ENCODE results near the gene CCNB3. TPM values are rescaled to one million over a fixed set of nuclear protein-coding genes. Genes with fewer than 3 reads are reported as not detected.

CCNB3 gene, protein sequence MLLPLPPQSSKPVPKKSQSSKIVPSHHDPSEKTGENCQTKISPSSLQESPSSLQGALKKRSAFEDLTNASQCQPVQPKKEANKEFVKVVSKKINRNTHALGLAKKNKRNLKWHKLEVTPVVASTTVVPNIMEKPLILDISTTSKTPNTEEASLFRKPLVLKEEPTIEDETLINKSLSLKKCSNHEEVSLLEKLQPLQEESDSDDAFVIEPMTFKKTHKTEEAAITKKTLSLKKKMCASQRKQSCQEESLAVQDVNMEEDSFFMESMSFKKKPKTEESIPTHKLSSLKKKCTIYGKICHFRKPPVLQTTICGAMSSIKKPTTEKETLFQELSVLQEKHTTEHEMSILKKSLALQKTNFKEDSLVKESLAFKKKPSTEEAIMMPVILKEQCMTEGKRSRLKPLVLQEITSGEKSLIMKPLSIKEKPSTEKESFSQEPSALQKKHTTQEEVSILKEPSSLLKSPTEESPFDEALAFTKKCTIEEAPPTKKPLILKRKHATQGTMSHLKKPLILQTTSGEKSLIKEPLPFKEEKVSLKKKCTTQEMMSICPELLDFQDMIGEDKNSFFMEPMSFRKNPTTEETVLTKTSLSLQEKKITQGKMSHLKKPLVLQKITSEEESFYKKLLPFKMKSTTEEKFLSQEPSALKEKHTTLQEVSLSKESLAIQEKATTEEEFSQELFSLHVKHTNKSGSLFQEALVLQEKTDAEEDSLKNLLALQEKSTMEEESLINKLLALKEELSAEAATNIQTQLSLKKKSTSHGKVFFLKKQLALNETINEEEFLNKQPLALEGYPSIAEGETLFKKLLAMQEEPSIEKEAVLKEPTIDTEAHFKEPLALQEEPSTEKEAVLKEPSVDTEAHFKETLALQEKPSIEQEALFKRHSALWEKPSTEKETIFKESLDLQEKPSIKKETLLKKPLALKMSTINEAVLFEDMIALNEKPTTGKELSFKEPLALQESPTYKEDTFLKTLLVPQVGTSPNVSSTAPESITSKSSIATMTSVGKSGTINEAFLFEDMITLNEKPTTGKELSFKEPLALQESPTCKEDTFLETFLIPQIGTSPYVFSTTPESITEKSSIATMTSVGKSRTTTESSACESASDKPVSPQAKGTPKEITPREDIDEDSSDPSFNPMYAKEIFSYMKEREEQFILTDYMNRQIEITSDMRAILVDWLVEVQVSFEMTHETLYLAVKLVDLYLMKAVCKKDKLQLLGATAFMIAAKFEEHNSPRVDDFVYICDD (N-terminal part only)
- total RNA-seq = 1 to 10 TPM in 1 of 4 donors, under 1 TPM in 3; 0.44 to 1.8 (median 0.62) TPM

DNA sequence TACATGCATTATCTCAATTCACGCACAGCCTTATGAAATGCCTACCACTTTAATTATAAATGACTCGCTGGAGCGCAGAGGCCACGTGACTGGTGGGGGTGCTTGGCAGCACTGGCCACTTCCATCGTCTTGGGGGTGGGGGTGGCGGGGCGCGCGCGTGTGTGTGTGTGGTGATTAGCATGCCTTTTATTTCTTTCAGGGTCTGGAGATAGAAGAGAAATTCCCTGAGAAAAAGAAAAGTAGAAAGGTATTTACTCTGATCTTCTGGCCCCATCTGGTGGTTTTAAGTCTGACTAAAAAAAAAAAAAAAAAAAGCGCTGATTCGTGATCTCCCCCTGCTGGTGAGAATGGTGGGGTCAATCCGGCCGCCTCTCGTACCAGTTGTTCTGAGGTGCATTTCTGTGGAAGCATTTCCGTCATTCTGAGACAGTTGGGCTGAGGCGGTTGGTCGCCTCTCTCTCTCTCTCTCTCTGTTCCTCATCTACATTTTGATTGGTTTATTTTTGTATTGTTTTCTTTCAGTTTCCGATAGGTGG is at the start of gene CCNB3:
CCNB3 (plus strand) TSS at position 402 of the 536 bp plus-strand sequence. CDS start 80,399 bp downstream, outside the sequence.
- TF ChIP-seq, protein P1, sequence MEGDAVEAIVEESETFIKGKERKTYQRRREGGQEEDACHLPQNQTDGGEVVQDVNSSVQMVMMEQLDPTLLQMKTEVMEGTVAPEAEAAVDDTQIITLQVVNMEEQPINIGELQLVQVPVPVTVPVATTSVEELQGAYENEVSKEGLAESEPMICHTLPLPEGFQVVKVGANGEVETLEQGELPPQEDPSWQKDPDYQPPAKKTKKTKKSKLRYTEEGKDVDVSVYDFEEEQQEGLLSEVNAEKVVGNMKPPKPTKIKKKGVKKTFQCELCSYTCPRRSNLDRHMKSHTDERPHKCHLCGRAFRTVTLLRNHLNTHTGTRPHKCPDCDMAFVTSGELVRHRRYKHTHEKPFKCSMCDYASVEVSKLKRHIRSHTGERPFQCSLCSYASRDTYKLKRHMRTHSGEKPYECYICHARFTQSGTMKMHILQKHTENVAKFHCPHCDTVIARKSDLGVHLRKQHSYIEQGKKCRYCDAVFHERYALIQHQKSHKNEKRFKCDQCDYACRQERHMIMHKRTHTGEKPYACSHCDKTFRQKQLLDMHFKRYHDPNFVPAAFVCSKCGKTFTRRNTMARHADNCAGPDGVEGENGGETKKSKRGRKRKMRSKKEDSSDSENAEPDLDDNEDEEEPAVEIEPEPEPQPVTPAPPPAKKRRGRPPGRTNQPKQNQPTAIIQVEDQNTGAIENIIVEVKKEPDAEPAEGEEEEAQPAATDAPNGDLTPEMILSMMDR (IDR thresholded peaks at IDR 0.05; ENCODE audit: low read depth) = no peak

DNA sequence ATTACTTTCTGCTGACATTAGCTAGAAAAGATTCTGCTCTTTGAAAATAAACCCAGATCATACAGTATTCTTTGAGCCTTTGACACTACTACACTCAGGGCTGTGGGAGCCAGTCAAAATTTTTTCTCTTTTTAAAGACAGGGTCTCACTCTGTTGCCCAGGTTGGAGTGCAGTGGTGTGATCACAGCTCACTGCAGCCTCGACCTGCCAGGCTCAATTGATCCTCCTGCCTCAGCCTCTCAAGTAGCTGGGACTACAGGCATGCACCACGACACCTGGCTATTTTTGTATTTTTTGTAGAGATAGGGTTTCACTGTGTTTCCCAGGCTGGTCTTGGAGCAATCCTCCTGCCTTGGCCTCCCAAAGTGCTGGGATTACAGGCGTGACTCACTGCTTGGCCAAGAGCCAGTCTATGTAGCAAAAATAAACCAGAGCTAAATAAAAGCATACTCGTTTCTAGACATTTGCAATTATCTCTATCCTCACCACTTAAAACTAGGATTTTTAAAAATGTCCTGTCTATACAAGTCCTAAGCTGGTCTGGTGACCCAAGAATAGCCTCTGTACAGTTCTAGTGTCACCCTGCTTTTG is 46.9 kb upstream of the CCNB3 start:
- TF ChIP-seq, protein P1 (IDR thresholded peaks at IDR 0.05; ENCODE audit: low read depth) = no peak

DNA sequence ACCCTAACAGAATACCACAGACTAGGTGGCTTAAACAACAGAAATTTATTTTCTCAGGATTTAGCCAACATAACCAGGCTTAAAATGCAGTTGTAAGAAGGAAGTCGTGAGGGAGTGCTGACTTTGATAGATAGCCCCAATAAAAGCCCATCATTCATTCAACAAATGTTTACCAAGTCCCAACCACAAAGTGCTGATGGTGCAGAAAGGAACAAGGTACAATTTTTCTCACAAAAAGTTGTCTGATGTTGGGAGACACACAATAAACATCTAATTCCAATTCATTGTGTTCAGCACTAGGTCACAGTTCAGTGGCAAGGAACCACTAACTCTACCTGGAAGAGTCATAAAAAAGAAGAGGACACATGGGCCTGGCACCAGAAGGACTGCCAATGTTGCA is 46.0 kb upstream of the CCNB3 start:
- TF ChIP-seq, protein P1 (IDR thresholded peaks at IDR 0.05; ENCODE audit: low read depth) = no peak

DNA sequence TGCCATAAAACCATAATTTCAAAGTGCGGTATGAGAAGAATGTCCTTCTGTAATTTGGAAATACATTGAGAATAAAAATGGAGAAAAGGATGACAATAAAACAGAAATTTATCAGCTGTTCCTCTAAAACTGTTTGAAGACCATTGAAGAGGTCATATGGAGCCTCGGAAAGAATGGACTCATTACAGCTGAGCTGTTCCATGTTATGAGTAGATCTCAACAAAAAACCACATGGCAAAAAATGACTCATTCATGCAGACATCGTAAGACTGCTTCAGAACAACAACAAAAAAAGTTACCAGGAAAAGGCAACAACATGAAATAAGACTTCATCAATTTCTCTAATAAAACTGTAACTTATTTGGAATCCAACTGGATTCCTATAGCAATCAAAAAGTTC is 43.4 kb upstream of the CCNB3 start:
- TF ChIP-seq, protein P1 (IDR thresholded peaks at IDR 0.05; ENCODE audit: low read depth) = no peak

DNA sequence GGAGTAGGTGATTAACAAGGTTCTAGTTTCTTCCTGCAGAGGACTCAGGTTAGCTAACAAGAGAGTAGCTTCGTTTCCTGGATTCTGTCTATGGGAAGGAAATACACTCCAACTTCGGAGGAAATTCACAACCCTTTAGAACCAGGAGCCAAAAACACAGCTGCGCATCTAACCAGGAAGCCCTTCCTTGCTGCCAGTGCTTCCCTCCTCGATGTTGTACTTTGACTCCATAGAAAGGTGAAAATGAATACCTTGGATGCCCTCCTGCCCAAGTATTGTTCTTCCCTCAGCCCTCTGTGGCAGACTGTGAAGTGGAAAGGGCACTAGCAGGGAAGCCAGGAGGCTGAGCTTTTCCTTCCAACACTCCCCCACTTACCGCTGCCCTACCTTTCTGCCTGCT is 38.8 kb upstream of the CCNB3 start:
- TF ChIP-seq, protein P1 (IDR thresholded peaks at IDR 0.05; ENCODE audit: low read depth) = no peak

DNA sequence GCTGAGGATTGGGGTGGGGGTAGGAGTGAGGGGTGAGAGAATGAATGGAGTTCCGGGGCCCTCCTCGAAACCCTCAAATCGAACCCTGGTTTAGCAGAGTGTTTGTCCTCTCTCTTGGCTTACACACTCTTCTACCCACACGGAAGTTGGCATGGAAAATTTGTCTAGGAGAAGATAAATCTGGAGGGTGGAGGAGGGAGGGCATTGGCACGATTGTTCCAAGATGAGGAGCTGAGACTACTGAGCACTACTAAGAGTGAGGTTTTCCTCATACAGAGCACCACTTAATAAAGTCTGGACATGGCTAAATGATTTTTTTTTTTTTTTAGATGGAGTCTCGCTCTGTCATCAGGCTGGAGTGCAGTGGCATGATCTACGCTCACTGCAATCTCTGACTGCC is 37.2 kb upstream of the CCNB3 start:
- TF ChIP-seq, protein P1 (IDR thresholded peaks at IDR 0.05; ENCODE audit: low read depth) = no peak
